DMS153 (cell line): Measurements from ENCODE around the gene ROPN1B.

Source experiments
- DNase-seq: peaks from one replicate; lab custom pipeline; 2025; lab: John Stamatoyannopoulos, UW

Gene ROPN1B

DNA sequence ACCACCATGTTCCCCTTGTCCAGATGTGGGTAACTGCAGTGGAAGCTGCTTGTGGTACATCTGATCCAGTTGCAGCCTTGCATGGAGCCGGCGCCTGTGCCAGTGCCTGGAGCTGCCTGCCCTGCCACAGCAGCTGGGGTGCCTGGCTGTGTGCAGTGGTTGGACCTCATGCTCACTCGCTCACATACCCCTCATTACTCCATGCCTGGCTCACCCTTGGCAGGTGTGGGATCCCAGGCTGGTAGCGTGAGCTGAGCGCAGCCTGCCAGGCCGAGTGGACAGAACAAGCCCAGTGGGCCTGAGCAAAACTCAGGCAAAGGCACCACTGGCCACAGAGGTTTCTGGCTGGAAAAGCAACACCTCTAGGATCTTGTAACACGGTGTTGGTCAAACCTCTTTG lies 35.7 kb downstream of the ROPN1B start:
- DNase-seq: no peak

DNA sequence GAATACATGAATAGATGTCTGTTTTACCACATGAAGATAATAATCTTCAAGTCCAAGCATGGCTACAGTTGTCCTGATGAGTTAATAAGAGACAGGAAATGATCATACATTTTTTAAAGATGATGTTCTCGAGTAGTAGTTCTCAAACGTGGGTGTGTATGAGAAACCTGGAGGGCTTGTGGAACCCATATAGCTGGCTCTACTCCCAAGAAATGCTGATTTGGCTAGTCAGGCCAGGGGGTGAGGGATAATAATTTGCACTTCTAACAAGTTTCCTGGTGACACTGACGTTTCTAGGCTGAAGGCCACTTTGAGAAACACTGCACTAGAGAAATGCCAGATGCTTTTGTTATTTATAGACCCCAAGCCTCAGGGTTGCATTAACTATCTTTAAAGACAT lies 37.0 kb downstream of the ROPN1B start:
- no peak for DNase-seq

DNA sequence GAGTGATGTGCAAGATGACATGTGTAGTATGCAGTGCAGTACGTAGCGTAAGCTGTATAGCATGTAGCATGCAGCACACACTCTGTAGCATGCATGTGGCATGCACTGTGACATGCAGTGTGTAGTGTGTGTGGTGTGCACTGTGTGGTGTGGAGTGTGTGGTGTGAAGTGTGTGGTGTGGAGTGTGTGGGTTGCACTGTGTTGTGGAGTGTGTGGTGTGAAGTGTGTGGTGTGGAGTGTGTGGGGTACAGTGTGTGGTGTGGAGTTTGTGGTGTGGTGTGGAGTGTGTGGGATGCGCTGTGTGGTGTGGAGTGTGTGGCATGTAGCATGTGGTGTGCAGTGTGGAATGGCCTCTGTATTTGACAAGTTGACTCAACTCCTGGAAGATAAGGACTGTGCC lies 39.2 kb downstream of the ROPN1B start:
- DNase-seq: no peak

DNA sequence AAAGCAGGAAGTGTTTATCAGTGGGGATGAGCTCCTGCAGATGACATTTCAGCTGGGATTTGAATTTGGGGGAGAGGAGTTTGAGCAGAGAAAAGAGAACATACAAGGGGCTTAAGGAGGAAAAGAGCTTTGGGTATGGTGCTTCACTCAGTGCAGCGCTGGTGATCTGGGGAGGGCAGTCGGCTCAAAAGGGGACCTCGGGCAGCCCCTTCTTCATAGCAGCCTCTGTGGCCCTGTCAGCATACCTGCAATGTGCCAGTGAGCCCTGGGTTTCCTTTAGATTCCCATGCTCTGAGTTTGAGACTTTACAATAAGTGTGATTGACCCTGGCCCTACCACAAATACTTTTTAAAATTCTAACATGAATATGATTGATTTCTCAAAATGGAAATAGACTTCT lies 40.2 kb downstream of the ROPN1B start:
- DNase-seq: no peak

DNA sequence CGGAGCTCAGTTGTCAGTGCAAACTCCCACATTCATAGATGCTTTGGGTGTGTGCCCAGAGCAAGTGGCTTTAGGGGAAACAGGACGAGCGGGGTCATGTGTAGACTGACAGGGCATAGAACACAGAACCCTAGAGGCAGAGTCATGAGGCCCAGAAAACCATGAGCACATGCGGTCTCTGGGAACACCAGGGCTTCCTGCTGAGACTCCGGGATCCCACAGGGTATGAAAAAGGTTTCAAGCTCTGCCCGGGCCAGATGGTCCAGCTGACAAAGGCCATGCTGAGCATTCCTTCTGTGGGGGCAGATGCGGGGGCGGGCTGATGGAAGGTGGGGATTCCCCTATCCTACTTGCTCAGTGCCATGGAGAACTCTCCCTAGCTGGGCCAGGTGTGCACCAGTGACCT lies 44.8 kb downstream of the ROPN1B start:
- no peak for DNase-seq

DNA sequence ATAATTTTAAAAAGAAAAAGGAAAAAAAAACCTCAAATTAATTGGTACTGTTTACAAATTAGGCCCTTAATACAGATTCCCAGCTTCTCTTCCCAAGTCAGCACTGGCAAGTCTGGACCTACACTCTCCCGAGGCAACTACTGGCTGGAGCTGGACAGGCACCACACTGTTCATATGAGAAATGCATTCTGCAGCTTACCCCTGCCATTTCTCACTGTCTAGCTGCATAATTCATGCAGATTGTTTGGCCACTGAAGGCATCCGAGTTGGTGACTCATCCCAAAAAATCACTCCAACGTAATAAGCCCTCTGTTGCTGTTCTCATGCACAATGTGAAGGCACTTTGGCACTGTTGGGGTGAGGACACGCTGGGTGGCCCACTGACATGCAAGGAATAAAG lies 45.3 kb downstream of the ROPN1B start:
- no peak for DNase-seq

DNA sequence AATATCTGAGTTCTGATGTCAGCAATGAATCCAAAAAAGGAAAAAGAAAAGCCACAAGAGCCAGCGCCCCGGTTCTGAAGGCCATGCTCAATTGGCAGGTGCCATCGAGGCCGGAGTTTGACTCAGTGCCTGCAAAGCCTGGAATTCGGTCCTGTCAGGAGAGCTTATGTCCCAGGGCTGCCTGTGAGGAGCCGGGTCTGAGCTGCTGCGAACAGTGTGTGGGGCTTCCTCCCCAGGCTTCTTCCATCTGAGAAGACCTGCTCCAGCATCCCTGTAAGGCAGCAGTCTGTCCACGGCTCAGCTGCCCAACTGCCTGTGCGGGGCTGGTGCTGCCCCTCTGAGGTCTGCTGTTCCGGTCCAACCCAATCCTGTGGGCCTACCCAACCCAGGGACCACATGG lies 46.1 kb downstream of the ROPN1B start:
- DNase-seq: no peak

DNA sequence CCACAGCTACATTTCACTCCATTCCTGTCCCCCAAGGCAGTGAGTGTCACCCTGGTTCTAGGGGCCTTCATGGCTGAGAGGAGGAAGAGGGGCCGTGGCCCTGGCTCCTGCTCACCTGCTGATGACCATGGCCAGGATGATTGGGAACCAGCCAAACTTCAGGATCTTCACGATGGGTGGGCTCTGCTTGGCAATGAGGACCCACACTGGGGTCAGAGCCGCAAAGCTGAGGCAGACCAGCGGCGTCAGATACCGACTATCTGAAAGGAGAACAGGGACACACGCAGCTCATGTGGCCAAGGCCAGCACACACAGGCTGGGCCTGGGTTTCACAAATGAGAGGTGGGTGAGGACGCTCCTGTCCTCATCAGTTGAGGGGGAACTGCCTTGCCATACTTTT lies 47.6 kb downstream of the ROPN1B start:
- no peak for DNase-seq

DNA sequence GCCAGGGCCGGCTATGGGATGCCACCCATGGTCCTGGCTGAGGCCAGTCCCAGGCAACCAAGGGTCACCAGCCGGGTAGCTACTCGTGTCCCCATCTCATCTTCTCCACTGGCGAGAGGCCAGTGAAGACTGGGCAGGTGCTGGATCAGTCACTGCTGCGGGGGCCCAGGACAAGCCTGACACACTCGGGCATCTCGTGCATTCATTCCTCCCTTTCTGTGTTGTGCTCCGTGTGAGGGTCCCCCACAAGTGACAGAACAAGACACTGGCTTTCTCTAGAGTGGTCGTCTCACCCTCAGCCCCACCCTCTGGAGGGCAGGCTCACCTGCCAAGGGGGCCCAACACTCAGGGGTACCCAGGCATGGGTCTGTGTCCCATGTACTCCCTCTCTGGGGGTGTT lies 48.4 kb downstream of the ROPN1B start:
- no peak for DNase-seq

DNA sequence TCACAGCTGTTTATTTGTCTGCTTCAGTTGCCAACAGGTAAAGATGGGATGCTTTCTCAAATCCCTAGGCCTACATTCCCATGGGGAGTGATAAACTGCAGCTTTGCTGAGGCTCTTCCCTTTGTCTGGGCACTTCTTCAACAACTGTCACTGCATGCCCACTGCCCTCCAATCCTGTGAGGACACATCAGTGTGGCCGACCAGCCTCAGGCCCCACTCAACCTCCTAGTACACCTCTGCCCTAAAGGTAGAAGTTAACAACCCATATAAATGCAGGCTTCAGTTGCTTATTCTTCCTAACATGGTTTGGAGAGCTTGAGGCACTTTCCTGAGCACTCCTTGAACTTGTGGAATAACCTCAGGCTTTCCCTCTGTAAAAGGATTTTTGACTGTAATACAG lies 49.6 kb downstream of the ROPN1B start:
- no peak for DNase-seq

DNA sequence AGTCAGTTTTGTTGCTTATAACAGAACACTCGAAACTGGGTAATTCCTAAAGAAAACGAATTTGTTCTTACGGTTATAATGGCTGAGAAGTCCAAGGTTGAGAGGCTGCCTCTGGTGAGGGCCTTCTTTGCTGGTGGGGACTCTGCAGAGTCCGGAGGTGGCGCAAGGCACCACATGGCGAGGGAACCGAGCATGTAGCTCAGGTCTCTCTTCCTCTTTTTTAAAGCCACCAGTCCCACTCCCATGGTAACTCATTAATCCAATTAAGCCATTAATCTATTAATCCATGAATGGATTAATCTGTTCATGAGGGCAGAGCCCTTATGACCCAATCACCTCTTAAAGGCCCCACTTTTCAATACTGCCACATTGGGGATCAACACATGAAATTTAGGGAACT lies 50.0 kb downstream of the ROPN1B start:
- no peak for DNase-seq

DNA sequence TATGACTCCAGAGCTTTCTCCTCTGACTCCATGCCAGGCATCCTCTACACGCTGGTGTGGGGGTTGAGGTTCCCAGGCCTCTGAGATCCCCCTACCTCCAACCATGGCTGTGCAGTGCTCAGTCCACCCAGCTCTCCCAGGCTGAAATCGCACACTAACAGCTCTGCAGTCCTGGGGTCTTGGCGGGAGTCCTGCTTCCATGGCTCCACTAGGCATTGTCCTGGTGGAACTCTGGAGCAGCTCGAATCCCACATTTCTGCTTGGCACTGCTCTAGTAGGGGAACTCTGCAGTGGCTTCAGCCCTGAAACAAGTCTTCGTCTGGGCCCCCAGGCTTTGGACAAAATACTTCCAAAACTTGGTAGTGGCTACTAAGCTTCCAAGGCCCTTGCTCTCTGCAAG lies 50.7 kb downstream of the ROPN1B start:
- DNase-seq: no peak

DNA sequence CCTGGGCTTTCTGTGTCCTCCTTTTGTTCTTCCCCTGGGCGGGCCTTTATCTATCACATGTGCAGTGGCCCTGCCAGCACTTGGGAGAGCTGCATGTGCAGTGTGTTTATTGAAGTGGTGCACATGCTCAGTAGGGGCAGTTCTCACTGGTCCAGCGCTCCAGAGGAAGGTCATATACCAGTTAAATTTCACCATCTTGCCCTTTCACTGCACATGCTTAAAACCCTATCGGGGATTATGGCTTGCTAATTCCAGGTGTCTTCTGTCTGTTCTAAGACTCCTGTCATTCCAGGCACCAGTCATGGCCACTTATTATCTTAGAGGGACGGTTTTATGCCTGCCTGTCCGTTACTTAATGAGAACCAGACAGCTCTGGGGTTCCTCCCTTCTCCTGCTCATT lies 52.2 kb downstream of the ROPN1B start:
- no peak for DNase-seq

DNA sequence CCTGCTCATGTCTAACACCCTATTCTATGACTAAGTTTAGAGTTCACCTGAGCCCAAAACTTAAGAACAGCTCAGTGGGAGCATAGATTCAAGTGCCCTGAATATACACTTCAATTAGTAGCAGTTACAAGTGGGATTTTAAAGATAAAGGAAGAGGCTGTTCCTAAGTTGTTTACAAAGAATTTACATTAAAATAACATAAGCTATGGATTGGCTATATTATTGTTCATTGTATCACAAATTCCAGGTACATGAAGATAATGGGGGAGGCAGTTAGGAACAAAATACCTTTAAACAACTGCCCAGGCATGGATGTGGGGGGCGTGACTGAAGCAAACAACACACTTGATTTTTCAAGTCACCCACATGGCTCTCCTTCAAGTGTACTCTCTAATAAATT lies 52.7 kb downstream of the ROPN1B start:
- no peak for DNase-seq

DNA sequence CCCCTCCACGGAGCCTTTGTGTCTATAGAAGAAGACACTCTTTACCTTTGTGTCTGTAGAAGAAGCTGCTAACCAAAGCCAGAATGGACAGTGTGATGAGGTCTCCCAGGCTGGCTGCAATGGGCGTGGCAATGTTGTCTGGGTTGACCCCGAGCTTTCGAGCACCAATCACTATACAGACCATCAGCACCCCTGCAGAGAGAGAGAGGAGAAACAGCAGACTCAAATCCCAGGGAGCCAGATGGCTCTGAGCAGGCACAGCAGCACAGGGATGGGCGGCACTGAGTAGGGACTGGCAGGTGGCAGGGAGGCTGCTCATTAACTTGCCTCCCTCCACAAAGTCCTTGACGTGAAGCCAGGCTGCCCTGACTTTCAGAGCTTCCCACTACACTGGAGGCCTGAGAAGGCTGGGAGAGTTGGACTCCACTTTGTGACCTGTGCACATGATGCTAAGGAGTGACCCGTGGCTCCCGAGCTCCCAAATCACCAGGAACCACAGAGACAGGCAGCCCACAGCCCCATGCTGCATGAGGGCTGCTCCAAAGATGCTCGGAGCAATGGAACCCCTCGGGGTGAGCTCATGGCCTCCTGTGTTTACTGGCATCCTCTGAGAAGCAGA lies 53.9 kb downstream of the ROPN1B start:
- DNase-seq: no peak

DNA sequence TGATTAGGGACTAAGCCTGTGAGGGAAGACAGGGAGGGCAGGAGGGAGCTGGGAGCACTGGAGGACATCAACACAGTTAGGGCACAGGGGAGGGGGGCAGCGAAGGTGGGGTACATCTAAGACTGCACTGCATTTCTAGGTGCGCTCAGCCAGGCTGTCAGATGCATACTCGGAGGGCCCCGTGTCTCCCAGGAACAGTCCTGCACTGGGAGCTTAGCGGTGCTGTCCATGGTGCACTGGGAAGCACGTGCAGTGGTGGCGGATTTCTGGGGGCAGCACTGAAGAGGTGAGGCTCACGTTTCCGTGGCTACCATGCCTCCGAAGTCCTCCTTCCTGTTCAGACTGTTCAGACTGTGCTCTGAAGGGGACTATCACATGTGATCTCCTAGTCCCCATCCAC lies 54.4 kb downstream of the ROPN1B start:
- no peak for DNase-seq

DNA sequence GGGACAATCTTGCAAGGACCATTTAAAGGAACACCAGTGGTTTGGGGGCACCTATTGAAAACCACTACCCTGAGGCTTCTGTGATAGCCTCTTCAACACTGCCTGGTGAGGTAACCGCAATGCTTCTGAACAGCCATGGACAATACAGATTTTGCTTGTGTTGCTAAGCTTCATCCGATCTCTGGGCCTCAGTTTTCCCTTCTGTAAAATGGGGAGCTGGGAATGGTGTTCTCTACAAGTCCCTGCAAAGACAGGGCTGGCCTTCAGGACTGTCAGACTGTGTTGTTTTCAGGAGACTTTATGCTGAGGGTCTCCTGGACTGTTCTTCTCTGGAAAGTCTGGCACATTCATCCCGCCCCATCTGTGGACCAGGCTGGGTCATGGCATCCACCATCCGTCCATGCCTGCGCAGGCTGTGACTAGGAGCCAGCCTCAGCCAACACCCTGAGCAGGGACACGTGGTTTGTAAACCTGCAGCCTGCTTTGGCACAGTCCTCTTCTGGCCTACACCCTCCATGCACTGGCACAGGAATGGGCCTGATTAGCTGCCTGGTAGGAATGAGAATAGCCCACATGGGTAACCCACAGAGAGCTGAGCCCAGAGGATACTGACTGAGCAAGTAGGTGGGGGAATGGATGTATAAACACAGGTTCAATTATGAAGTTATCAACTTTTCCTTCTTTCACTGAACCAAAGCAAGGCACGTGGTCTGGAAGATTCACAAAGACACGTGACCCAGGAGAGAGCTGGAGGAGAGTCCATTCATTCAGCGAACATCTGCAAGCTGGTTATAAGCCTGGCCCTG lies 55.3 kb downstream of the ROPN1B start:
- DNase-seq: no peak

DNA sequence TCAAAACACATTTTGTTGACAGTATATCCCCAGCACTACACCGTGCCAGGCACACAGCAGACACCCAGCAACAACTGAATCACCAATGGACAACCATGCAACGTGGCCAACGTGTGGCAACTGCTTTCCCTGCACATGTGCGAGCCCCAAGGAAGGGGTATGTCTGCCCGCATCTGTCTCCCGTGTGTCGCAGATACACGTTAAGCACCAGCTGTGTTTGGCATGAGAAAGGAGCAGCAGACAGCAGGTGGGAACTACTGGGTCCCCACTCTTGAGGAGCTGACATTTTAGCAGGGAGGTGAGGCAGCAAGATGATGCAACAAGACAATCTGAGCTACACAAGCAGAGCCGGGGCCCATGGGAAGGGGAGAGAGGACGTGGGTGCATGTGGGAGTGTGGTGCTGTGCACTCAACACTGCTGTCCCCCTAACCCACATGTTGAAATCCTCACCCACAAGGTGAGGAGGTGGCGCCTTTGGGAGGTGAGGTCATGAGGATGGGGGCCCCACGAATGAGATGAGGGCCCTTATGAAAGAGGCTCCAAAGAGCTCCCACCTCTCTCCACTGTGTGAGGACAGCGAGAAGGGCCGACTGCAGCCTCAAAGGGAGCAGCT lies 56.2 kb downstream of the ROPN1B start:
- DNase-seq: no peak

DNA sequence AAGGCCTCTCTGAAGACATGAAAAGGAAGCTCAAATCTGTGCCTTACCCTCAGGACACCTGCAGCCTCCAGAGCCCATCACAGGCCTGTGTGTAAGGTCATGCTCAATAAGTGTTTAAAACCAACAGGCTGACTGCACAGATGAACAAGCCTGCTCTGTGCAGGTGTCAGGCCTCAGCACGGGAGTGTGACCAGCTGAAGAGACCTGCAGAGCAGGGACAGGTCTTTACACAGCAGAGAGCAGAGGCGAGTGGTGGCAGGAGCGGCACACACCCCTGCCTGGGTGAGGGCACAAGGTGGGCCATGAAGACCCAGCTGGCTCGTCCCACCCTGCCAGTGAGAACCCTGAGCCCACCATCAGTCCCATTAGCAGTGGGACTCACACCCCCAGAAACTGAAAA lies 56.9 kb downstream of the ROPN1B start:
- DNase-seq: no peak

DNA sequence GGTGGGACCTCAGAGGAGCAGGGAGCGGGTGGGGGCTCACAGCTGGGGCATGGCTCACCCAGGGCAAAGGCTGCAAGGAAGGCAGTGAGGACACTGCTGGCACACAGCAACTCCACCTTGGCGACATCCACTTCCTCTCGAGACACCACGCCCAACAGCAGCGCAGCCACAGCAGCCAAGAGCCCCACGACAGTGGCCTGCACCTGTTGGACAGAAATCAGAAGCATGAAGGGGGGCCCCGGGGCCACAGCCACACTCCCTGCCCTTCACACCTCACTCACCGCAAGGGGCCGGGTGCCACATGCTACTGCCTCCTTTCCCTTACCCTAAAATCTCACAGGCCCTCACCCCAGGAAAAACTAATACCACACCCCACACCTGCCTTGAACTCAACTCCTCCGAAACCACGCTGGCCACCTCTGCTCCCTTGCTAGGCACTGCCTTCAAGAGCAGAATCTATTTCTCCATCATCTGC lies 57.3 kb downstream of the ROPN1B start:
- no peak for DNase-seq

DNA sequence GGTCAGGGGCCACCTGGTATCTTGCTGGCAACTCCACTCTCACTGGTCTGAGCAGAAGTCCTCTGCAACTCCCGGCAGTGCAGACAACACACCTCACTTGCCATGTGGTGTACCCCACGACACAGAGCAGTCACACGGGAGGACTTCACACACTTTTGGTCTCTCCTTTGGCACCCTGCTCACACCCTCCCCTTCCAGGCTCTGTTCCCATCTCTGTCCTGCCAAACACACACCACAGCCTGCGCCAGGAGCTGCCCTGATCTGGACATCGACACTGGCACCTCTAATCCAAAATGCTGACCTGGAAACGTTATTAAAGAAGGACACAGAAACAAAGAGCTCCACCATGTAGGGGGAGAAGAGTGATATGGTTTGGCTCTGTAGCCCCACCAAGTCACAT lies 57.8 kb downstream of the ROPN1B start:
- DNase-seq: no peak

DNA sequence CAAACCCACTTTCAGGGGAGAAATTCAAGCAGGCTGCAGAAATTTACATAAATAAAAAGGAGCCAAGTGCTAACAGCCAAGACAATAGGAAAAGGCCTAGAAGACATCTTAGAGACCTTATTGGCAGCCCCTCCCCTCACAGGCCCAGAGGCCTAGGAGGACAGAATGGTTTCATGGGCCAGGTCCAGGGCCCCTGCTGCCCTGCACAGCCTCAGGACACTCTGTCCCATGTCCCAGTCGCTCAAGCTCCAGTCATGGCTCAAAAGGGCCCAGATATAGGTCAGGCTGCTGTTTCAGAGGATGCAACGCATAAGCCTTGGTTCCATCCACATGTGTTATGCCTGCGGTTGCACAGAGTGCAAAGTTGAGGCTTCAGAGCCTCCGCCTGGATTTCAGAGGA lies 59.1 kb downstream of the ROPN1B start:
- DNase-seq: no peak

DNA sequence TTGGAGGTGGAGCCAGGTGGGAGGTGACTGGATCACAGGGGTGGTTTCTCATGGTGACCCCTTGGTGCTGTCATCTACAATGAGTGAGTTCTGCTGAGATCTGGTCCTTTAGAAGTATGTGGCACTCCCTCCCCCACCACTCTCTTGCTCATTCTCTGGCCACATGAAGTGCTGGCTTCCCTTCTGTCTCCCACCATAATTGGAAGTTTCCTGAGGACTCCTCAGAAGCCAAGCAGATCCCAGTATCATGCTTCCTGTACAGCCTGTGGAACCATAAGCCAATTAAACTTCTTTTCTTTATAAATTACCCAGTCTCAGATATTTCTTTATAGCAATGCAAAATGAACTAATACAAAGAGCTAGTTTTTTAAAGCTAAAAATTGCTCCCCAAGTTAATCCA lies 60.3 kb downstream of the ROPN1B start:
- DNase-seq: no peak

DNA sequence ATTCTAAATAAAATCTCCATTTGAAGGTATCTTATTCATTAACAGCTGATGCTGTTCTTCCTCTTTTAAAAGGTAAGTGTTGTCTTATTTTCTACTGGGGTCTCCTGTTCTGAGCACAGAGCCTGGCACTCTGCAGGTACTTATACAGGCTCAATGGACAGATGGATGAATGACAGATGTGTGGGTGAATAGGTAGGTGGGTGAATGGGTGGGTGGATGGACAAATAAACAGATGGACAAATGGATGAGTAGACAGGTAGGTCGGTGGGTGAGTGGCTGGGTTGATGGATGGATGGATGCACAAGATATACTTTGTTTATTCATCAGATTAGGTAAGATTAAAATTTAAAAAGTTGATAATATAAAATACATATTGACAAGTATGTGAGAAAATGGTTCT lies 61.5 kb downstream of the ROPN1B start:
- DNase-seq: no peak
